Bronchial epithelial cell (primary cell): ENCODE measurements around the gene LEMD2. TPM values are rescaled to one million over a fixed set of nuclear protein-coding genes. Genes with fewer than 3 reads are reported as not detected.
A peak's percentile ranks its signal among the peaks of the same experiment; 100 is the strongest.

Experiments
- DNase-seq: peaks from one replicate; pipeline ENCODE4 v3.0.0-alpha.2; 2010; ENCODE audit warnings: low read depth
- FAIRE-seq: peaks from 2 replicates; lab custom pipeline; 2011; peaks lifted over from hg19 to GRCh38; lab: Jason Lieb, UNC
- H3K27me3 ChIP-seq: 2 replicates; pipeline ENCODE4 v1.5.1; 2011; ENCODE audit warnings: low read length; ENCODE audit not compliant: control insufficient read depth, insufficient read depth
- H3K36me3 ChIP-seq: 2 replicates; pipeline ENCODE4 v1.5.1; 2011; ENCODE audit warnings: low read length; ENCODE audit not compliant: control insufficient read depth, insufficient read depth
- H3K4me3 ChIP-seq: 2 replicates; pipeline ENCODE4 v1.5.1; 2011; ENCODE audit warnings: mild to moderate bottlenecking, low read depth, low read length, control low read depth
- total RNA-seq: library from RNA; depleted of rRNA; stranded (reverse); fragments of >200 nt; gene quantifications from 2 replicates; pipeline ENCODE4 v1.2.1, GENCODE V29; 2014
- TF ChIP-seq, protein P1 (sequence below): IDR thresholded peaks from 2 replicates; pipeline ENCODE4 v1.5.1; 2011; ENCODE audit warnings: mild to moderate bottlenecking, moderate library complexity, low read length, control low read depth, inconsistent platforms; ENCODE audit not compliant: insufficient read depth, severe bottlenecking

The LEMD2 gene
- total RNA-seq, 1 donor from 2014 or later: 66.9 TPM

DNA sequence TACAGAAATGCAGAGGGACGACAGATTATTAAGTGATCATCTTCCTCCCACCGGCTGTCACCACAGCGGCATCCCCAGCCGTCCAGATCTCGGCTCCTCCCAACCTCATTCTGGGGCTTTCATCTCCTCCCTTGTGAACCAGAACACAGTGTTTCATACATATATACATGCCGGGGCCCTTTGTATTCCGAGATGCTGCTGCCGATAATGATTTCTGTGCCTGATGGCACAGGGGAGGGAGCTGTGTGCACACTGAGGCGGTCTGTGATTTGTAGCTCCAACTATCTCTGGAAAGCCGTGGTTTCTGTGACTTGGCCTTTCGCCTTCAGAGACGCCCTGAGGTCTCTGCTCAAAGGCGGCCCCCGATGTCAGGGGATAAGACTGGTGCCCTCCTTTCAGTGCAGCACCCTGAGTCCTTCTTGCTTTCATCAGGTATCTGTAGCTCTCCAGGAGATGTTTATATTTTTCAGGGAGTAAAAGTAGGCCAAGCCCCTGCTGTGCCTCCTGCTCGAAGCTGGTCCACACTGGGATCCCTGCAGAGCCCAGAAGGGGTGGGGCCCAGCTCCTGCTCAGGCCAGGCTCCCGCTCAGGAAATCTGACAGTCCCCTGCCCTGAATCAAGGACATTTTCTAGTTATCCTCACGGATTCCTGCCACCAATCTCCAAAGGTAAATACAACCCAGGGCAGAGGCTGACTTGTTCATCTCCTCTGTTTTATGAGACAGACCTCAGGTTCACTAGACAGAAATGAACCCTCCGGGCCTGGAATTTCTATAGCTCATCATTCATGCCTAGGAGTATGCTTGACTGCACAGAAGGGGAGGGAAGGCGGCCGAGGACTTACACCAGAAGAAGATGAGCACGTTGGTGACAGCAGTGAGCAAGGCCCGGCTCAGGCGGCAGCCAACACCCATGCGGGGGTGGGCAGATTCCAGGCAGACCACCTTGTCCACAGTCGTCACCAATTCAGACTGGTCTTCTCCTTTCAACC lies 11.2 kb downstream of the LEMD2 start:
- FAIRE-seq: no peak

GRCh38 chr6:33776764-33777163 lies 12.2 kb downstream of the LEMD2 start:
- TF ChIP-seq, protein P1, sequence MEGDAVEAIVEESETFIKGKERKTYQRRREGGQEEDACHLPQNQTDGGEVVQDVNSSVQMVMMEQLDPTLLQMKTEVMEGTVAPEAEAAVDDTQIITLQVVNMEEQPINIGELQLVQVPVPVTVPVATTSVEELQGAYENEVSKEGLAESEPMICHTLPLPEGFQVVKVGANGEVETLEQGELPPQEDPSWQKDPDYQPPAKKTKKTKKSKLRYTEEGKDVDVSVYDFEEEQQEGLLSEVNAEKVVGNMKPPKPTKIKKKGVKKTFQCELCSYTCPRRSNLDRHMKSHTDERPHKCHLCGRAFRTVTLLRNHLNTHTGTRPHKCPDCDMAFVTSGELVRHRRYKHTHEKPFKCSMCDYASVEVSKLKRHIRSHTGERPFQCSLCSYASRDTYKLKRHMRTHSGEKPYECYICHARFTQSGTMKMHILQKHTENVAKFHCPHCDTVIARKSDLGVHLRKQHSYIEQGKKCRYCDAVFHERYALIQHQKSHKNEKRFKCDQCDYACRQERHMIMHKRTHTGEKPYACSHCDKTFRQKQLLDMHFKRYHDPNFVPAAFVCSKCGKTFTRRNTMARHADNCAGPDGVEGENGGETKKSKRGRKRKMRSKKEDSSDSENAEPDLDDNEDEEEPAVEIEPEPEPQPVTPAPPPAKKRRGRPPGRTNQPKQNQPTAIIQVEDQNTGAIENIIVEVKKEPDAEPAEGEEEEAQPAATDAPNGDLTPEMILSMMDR: no peak
- FAIRE-seq (no peak), DNase-seq (no peak)
- no peak overlapping the region for H3K4me3 ChIP-seq
- H3K27me3 ChIP-seq: no peaks in the 10 kb centered on the region
- peaks cover 50% of the 10 kb centered on the region for H3K36me3 ChIP-seq

More for the DNA sequence above, 11.2 kb downstream of the LEMD2 start:
- TF ChIP-seq, protein P1: no peak
- H3K36me3 ChIP-seq: peaks cover 50% of the 10 kb centered on the region
- no peaks in the 10 kb centered on the region for H3K27me3 ChIP-seq
- no peak overlapping the region for H3K4me3 ChIP-seq
- no peak for DNase-seq

DNA sequence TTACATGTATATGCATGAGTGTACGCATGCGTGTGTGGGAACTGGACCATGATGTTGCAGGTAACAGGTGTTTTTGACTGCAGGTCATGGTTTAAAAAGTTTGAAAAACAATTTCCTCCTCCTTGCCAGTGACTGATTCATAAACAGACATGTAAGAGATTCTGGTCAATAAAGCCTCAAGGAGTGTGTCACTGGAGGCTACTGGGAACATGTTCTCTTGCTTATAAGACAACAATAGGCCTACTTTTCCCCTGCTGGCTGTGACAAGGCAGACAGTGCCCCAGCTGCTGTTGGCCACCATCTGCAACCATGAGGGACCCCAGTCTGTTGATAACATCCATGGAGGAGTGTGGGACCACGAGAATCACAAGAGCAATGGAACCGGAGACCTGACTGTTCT lies 12.7 kb downstream of the LEMD2 start:
- H3K4me3 ChIP-seq: no peak overlapping the region
- TF ChIP-seq, protein P1: no peak
- DNase-seq: no peak
- no peaks in the 10 kb centered on the region for H3K27me3 ChIP-seq
- peaks cover 50% of the 10 kb centered on the region for H3K36me3 ChIP-seq
- peak; percentile 43 for FAIRE-seq

GRCh38 chr6:33774774-33775173 lies 14.2 kb downstream of the LEMD2 start:
- no peak for DNase-seq
- H3K4me3 ChIP-seq: no peak overlapping the region
- no peak for FAIRE-seq
- no peaks in the 10 kb centered on the region for H3K27me3 ChIP-seq
- TF ChIP-seq, protein P1: no peak
- H3K36me3 ChIP-seq: peaks cover 41% of the 10 kb centered on the region

DNA sequence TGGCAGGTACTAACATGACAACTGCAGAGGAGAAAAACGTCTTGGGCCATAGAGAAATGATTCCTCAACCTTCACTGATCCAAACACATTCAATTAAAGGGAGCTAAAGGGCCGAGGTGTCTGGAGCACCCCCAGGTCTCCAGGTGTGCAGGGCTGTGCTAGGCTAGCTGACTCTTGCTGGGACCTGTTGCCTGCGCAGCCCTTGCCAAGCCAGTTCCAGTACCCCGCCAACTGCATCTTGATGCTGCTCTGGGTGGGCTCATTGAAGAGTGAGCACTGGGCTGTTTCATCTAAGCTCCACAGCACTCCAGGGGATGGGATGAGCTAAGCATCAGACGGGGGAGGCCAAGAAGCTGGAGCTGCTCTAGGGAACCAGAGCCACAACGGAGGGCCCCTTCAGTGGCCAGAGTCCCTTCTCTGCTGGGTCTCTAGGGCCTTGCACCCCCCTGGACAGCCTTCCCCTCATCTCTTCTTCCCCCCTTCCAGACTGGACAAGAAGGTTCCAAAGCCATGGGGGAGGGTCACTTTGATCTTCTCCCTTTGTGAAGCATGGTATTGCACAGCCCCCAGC lies 15.9 kb downstream of the LEMD2 start:
- TF ChIP-seq, protein P1: no peak
- H3K27me3 ChIP-seq: no peaks in the 10 kb centered on the region
- H3K36me3 ChIP-seq: peaks cover 26% of the 10 kb centered on the region
- DNase-seq: no peak
- no peak for FAIRE-seq
- H3K4me3 ChIP-seq: no peak overlapping the region
